ENCODE data around the gene SSC5D. TPM values are rescaled to one million over a fixed set of nuclear protein-coding genes. Genes with fewer than 3 reads are reported as not detected.

Gene SSC5D
- total and polyA plus RNA-seq, 2 experiments from 2014 or later: 10.0 to 12.6 TPM

DNA sequence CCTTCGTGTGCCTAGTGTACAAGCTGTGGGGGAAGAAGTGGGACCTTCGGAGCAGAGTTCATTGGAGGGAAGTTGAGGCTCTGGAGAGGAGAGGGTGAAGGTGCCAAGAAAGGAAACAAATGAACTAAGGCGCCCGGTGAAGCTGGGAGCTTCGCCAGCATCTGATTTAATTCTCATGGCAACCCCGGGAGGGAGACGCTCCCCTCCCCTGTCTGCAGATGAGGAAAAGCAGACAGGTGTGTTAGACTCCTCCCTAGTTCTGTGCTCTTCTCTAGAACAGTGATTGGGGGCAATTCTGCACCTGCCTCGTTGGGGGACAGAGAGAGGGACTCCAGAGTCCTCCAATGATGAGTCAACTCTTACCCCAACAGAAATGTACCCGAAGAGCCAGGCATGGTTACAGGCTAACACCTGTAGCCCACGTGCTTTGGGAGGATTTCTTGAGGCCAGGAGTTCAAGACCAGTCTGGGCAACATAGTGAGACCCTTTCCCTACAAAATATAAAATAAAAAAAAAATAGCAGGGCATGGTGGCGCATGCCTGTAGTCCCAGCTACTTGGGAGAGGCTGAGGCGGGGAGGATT lies 4.2 kb downstream of the SSC5D start:
- H3K4me1 ChIP-seq (ENCODE audit: insufficient read depth): peaks cover 14% of the 10 kb centered on the region
- TF ChIP-seq EZH2phosphoT487 (IDR thresholded peaks at IDR 0.05; ENCODE audit: insufficient read depth, low read depth) (no peak), EZH2 (IDR thresholded peaks at IDR 0.05; ENCODE audit: insufficient read depth, poor library complexity, severe bottlenecking) (no peak)

DNA sequence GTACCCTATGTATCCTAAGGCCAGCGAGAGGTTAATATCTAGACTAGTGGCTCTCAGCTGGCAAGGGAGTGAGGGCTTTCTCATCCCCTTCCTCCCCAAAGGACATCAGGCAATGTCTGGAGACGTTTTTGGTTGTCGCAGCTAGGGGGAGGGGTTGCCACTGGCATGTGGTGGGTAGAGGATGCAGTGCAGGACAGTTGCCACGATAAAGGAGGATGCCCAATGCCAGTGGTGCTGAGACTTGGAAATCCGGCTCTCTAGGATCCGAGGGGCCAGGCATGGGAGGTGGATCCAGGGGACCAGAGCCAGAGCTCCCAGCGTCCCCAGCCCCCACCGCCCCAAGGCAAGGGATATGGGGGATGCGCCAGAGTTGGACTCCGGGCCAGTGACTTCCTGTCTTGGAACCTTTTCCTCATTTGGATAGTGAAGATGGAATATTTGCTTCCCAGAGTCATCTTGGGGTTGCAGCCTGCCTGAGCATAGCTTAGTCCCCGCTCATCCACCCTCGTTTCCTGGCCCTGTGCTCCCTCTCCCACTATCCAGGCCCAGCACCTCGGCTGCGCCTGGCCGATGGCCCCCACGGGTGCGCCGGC lies 4.9 kb downstream of the SSC5D start:
- Histone ChIP-seq H3K27ac (peak overlapping the region; percentile 48), H3K4me1 (ENCODE audit: insufficient read depth) (peaks cover 14% of the 10 kb centered on the region; the same call in 1 of the 2 replicates), H3K36me3 (ENCODE audit: low read depth) (no peaks in the 10 kb centered on the region), H3K79me2 (ENCODE audit: insufficient read depth) (no peaks in the 10 kb centered on the region), H3K4me2 (ENCODE audit: unreplicated experiment) (peak overlapping the region; percentile 71), H3K9me3 (ENCODE audit: low read depth) (no peaks in the 10 kb centered on the region), H3F3A (ENCODE audit: insufficient read depth) (no peaks in the 10 kb centered on the region), H3K9ac (peak overlapping the region; percentile 65), H2AFZ (peak overlapping the region; percentile 58), H4K20me1 (ENCODE audit: insufficient read depth) (no peaks in the 10 kb centered on the region), H3K4me3 (peak overlapping the region; percentile 56), H3K9me2 (ENCODE audit: insufficient read depth) (no peaks in the 10 kb centered on the region), H3K27me3 (replicated peaks; ENCODE audit: insufficient read depth) (no peaks in the 10 kb centered on the region)
- WGBS, 2 experiments (ENCODE audit: low coverage in 1 of 2, low lambda C conversion rate in 2 of 2, missing lambda C conversion rate in 2 of 2): 14 to 19% methylated on average over 15 to 18 of the region's 18 CpGs
- in situ Hi-C loops (cut with MboI): no loop called here
- TF ChIP-seq EZH2phosphoT487 (IDR thresholded peaks at IDR 0.05; ENCODE audit: insufficient read depth, low read depth) (no peak), EZH2 (IDR thresholded peaks at IDR 0.05; ENCODE audit: insufficient read depth, poor library complexity, severe bottlenecking) (no peak)
- DNase-seq: peak; percentile 74

More for the DNA sequence above, 4.2 kb downstream of the SSC5D start:
- Histone ChIP-seq H3K79me2 (ENCODE audit: insufficient read depth) (no peaks in the 10 kb centered on the region), H3K4me2 (ENCODE audit: unreplicated experiment) (no peak overlapping the region), H3K9ac (no peak overlapping the region), H3F3A (ENCODE audit: insufficient read depth) (no peaks in the 10 kb centered on the region), H3K27me3 (replicated peaks; ENCODE audit: insufficient read depth) (no peaks in the 10 kb centered on the region), H3K36me3 (ENCODE audit: low read depth) (no peaks in the 10 kb centered on the region), H3K27ac (no peak overlapping the region), H3K9me3 (ENCODE audit: low read depth) (no peaks in the 10 kb centered on the region), H3K4me3 (no peak overlapping the region), H4K20me1 (ENCODE audit: insufficient read depth) (no peaks in the 10 kb centered on the region), H3K9me2 (ENCODE audit: insufficient read depth) (no peaks in the 10 kb centered on the region), H2AFZ (no peak overlapping the region)
- WGBS, 2 experiments (ENCODE audit: low coverage in 1 of 2, low lambda C conversion rate in 2 of 2, missing lambda C conversion rate in 2 of 2): 66 to 68% methylated on average over 12 of the region's 12 CpGs
- in situ Hi-C loops (cut with MboI): no loop called here
- no peak for DNase-seq

DNA sequence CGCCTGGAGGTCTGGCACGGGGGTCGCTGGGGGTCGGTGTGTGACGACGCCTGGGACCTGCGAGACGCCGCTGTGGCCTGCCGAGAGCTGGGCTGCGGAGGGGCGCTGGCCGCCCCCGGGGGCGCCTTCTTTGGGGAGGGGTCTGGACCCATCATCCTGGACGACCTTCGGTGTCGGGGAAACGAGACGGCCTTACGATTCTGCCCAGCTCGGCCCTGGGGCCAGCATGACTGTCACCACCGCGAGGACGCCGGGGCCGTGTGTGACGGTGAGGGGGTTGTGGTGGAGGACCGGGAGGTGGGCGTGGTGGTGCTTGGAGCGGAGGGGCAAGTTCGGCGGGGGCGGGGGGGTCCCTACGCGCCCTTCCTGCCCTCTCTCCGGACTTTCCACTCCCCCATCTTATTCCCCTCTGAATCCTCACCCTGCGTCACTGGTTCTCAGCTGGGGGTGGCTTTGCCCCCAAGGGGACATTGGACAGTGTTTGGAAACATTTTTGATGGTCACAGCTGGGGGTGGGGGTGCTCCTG lies 5.5 kb downstream of the SSC5D start:
- peak overlapping the region; percentile 56 for H3K4me3 ChIP-seq
- H3K9me2 ChIP-seq (ENCODE audit: insufficient read depth): no peaks in the 10 kb centered on the region
- peak overlapping the region; percentile 48 for H3K27ac ChIP-seq
- H3K79me2 ChIP-seq (ENCODE audit: insufficient read depth): no peaks in the 10 kb centered on the region
- WGBS, 2 experiments (ENCODE audit: low coverage in 1 of 2, low lambda C conversion rate in 2 of 2, missing lambda C conversion rate in 2 of 2): 52 to 62% methylated on average over 18 to 36 of the region's 38 CpGs
- no peak for DNase-seq
- H3K27me3 ChIP-seq (replicated peaks; ENCODE audit: insufficient read depth): no peaks in the 10 kb centered on the region
- H3K36me3 ChIP-seq (ENCODE audit: low read depth): no peaks in the 10 kb centered on the region
- peak overlapping the region; percentile 58 for H2AFZ ChIP-seq
- in situ Hi-C loops (cut with MboI): no loop called here
- H3F3A ChIP-seq (ENCODE audit: insufficient read depth): no peaks in the 10 kb centered on the region
- peak overlapping the region; percentile 71 for H3K4me2 ChIP-seq (ENCODE audit: unreplicated experiment)
- H3K4me1 ChIP-seq (ENCODE audit: insufficient read depth): peaks cover 10% of the 10 kb centered on the region; the same call in 1 of the 2 replicates
- H3K9ac ChIP-seq: peak overlapping the region; percentile 65
- no peaks in the 10 kb centered on the region for H3K9me3 ChIP-seq (ENCODE audit: low read depth)
- no peak for TF ChIP-seq EZH2phosphoT487 (IDR thresholded peaks at IDR 0.05; ENCODE audit: insufficient read depth, low read depth)
- TF ChIP-seq EZH2 (IDR thresholded peaks at IDR 0.05; ENCODE audit: insufficient read depth, poor library complexity, severe bottlenecking): no peak
- no peaks in the 10 kb centered on the region for H4K20me1 ChIP-seq (ENCODE audit: insufficient read depth)

DNA sequence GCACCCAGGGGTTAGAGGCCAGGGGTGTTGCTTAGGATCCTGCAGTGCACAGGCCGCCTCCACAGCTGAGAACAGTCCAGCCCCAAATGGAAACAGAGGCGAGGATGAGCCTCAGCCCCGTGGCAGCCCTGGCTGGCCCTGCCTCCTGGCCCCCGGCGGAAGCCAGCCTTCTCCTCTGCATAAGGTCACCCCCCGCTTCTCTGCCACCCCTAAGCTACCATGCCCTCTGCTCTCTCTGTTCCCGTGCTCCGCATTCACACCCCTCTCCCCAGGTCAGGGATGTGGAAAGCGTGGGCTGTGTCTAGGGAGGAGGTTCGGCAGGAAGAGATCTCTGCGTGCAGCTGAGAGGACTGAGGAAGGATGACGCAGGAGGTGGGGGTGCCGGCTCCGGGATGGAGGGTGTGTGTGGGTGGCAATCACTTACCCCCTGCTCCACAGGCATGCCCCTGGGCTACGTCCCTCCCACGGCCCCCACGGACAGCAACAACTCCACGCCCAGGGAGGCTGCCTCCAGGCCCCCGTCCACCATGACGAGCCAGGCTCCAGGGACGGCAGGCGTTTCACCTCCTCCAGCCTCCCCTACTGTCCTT lies 6.0 kb downstream of the SSC5D start:
- no peaks in the 10 kb centered on the region for H4K20me1 ChIP-seq (ENCODE audit: insufficient read depth)
- no peaks in the 10 kb centered on the region for H3K9me3 ChIP-seq (ENCODE audit: low read depth)
- no peak overlapping the region for H3K4me2 ChIP-seq (ENCODE audit: unreplicated experiment)
- H3K9me2 ChIP-seq (ENCODE audit: insufficient read depth): no peaks in the 10 kb centered on the region
- H3K27ac ChIP-seq: no peak overlapping the region
- TF ChIP-seq EZH2 (IDR thresholded peaks at IDR 0.05; ENCODE audit: insufficient read depth, poor library complexity, severe bottlenecking) (no peak), EZH2phosphoT487 (IDR thresholded peaks at IDR 0.05; ENCODE audit: insufficient read depth, low read depth) (no peak)
- peak overlapping the region; percentile 14 for H3K4me3 ChIP-seq
- H3F3A ChIP-seq (ENCODE audit: insufficient read depth): no peaks in the 10 kb centered on the region
- no peaks in the 10 kb centered on the region for H3K36me3 ChIP-seq (ENCODE audit: low read depth)
- H2AFZ ChIP-seq: no peak overlapping the region
- in situ Hi-C loops (cut with MboI): no loop called here
- WGBS, 2 experiments (ENCODE audit: low coverage in 1 of 2, low lambda C conversion rate in 2 of 2, missing lambda C conversion rate in 2 of 2): 76 to 79% methylated on average over 13 to 22 of the region's 22 CpGs
- no peaks in the 10 kb centered on the region for H3K79me2 ChIP-seq (ENCODE audit: insufficient read depth)
- no peak for DNase-seq
- H3K9ac ChIP-seq: peak overlapping the region; percentile 20; the same call in 1 of the 2 replicates
- peaks cover 10% of the 10 kb centered on the region; the same call in 1 of the 2 replicates for H3K4me1 ChIP-seq (ENCODE audit: insufficient read depth)
- no peaks in the 10 kb centered on the region for H3K27me3 ChIP-seq (replicated peaks; ENCODE audit: insufficient read depth)

Data from GM23248 (cell line).